WTC11 (cell line): ENCODE measurements around the gene CDPF1.

Experiments
- CTCF ChIP-seq: fragments of 200-600 bp; IDR thresholded peaks from 2 replicates; pipeline ENCODE4 v1.8.0; 2022; ENCODE audit warnings: antibody characterized with exemption
- TF ChIP-seq, protein P1 (sequence below): sonication (generic); formaldehyde crosslinking; IDR thresholded peaks from 2 replicates; pipeline ENCODE4 v1.8.0; 2022; ENCODE audit warnings: mild to moderate bottlenecking, missing genetic modification reagents
- TF ChIP-seq, protein P2 (sequence below): sonication (generic); formaldehyde crosslinking; conservative IDR thresholded peaks from 2 replicates; pipeline ENCODE4 v1.8.1; 2023; ENCODE audit warnings: mild to moderate bottlenecking, low read depth, missing genetic modification reagents, moderate library complexity
- TF ChIP-seq, protein P3 (sequence below): sonication (generic); formaldehyde crosslinking; IDR thresholded peaks from 2 replicates; pipeline ENCODE4 v1.8.1; 2022; ENCODE audit warnings: mild to moderate bottlenecking, moderate library complexity, missing genetic modification reagents

- TF ChIP-seq, protein P1, sequence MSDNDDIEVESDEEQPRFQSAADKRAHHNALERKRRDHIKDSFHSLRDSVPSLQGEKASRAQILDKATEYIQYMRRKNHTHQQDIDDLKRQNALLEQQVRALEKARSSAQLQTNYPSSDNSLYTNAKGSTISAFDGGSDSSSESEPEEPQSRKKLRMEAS (CRISPR knock-in tag): no peak
- TF ChIP-seq CTCF: no peak
- TF ChIP-seq, protein P2, sequence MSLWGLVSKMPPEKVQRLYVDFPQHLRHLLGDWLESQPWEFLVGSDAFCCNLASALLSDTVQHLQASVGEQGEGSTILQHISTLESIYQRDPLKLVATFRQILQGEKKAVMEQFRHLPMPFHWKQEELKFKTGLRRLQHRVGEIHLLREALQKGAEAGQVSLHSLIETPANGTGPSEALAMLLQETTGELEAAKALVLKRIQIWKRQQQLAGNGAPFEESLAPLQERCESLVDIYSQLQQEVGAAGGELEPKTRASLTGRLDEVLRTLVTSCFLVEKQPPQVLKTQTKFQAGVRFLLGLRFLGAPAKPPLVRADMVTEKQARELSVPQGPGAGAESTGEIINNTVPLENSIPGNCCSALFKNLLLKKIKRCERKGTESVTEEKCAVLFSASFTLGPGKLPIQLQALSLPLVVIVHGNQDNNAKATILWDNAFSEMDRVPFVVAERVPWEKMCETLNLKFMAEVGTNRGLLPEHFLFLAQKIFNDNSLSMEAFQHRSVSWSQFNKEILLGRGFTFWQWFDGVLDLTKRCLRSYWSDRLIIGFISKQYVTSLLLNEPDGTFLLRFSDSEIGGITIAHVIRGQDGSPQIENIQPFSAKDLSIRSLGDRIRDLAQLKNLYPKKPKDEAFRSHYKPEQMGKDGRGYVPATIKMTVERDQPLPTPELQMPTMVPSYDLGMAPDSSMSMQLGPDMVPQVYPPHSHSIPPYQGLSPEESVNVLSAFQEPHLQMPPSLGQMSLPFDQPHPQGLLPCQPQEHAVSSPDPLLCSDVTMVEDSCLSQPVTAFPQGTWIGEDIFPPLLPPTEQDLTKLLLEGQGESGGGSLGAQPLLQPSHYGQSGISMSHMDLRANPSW (CRISPR knock-in tag): no peak
- TF ChIP-seq, protein P3, sequence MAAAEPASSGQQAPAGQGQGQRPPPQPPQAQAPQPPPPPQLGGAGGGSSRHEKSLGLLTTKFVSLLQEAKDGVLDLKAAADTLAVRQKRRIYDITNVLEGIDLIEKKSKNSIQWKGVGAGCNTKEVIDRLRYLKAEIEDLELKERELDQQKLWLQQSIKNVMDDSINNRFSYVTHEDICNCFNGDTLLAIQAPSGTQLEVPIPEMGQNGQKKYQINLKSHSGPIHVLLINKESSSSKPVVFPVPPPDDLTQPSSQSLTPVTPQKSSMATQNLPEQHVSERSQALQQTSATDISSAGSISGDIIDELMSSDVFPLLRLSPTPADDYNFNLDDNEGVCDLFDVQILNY: no peak
Measured at GRCh38 chr22:46293577-46294260, 43.6 kb upstream of the CDPF1 start.
